ENCODE results near the gene FUZ.

The FUZ gene

DNA sequence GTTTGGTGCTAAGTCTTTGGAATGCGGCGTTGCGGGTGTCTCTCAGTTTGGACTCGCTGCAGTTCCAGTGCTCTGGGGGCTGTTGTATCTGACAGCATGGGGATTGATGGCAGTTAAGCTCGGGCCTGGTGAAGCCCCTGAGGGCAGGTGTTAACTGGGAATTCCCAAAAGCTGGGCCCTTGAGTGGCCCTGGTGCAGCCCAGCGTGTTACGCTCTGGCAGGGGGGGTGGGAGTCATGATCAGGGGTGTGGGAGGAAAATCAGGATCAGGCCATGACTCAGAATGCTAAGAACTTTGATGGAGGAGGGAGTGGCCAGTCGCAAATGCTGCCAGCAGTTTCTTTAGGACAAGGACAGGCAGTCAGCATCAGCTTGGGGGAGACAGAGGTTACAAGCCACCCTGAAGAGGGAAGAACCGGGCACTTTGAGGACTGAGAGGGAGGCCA is 26.7 kb downstream of the FUZ start:
- no peaks in the 10 kb centered on the region for H3K27me3 ChIP-seq (ENCODE audit: control insufficient read depth in 1 of 2, insufficient read depth in 2 of 2, low read length in 2 of 2)
- H3K9ac ChIP-seq (ENCODE audit: low read length) = no peak overlapping the region
- no peak overlapping the region for H3K27ac ChIP-seq (ENCODE audit: low read depth, low read length)
- no peak overlapping the region for H3K4me3 ChIP-seq (ENCODE audit: low read depth in 1 of 2, low read length in 2 of 2)
- H3K9me3 ChIP-seq (ENCODE audit: low read length) = no peaks in the 10 kb centered on the region
- no peaks in the 10 kb centered on the region for H3K4me1 ChIP-seq (ENCODE audit: insufficient read depth, low read length)
- H3K36me3 ChIP-seq (ENCODE audit: insufficient read depth, low read length) = peaks cover 31% of the 10 kb centered on the region

DNA sequence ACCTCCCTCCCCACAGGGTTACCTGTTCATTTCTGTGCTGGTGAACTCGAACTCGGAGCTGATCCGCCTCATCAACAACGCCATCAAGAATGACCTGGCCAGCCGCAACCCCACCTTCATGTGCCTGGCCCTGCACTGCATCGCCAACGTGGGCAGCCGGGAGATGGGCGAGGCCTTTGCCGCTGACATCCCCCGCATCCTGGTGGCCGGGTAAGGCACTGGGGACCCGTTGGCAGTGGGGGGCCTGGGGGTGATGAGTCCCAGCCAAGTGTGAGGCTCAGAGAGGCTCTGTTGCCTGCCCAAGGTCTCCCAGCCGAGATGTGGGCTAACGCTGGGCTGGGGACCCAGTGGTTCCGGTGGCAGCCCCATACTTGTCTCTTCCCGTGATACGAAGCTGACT is 30.6 kb downstream of the FUZ start:
- Histone ChIP-seq H3K9ac (ENCODE audit: low read length) (no peak overlapping the region), H3K4me3 (ENCODE audit: low read depth in 1 of 2, low read length in 2 of 2) (no peak overlapping the region)

DNA sequence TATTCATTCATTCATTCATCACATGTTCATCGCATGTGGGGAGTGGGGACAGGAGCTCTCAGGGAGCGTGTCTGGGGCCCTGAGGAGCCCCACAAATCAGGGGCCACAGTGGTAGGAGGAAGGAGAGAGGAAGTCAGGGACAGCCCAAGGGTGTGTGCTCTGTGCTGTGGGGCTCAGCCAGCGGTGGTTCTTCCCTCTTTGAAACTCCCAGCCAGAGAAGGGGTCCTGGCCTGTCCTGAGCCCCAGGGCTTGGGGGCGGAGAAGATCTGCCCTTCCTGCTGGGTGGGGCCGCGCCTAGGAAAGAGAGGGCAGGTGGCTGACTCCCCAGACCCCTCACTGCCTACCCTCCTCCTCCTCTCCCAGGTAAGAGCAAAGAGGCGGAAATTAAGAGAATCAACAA is 31.7 kb downstream of the FUZ start:
- H3K9me3 ChIP-seq (ENCODE audit: low read length) = no peaks in the 10 kb centered on the region
- H3K36me3 ChIP-seq (ENCODE audit: insufficient read depth, low read length) = peaks cover 22% of the 10 kb centered on the region
- no peaks in the 10 kb centered on the region for H3K4me1 ChIP-seq (ENCODE audit: insufficient read depth, low read length)
- H3K27ac ChIP-seq (ENCODE audit: low read depth, low read length) = peak overlapping the region; percentile 4
- H3K9ac ChIP-seq (ENCODE audit: low read length) = no peak overlapping the region
- H3K4me3 ChIP-seq (ENCODE audit: low read depth in 1 of 2, low read length in 2 of 2) = no peak overlapping the region
- no peaks in the 10 kb centered on the region for H3K27me3 ChIP-seq (ENCODE audit: control insufficient read depth in 1 of 2, insufficient read depth in 2 of 2, low read length in 2 of 2)

More for the DNA sequence above, 30.6 kb downstream of the FUZ start:
- no peaks in the 10 kb centered on the region for H3K4me1 ChIP-seq (ENCODE audit: insufficient read depth, low read length)
- H3K27ac ChIP-seq (ENCODE audit: low read depth, low read length) = no peak overlapping the region
- H3K36me3 ChIP-seq (ENCODE audit: insufficient read depth, low read length) = peaks cover 23% of the 10 kb centered on the region
- no peaks in the 10 kb centered on the region for H3K27me3 ChIP-seq (ENCODE audit: control insufficient read depth in 1 of 2, insufficient read depth in 2 of 2, low read length in 2 of 2)
- no peaks in the 10 kb centered on the region for H3K9me3 ChIP-seq (ENCODE audit: low read length)

DNA sequence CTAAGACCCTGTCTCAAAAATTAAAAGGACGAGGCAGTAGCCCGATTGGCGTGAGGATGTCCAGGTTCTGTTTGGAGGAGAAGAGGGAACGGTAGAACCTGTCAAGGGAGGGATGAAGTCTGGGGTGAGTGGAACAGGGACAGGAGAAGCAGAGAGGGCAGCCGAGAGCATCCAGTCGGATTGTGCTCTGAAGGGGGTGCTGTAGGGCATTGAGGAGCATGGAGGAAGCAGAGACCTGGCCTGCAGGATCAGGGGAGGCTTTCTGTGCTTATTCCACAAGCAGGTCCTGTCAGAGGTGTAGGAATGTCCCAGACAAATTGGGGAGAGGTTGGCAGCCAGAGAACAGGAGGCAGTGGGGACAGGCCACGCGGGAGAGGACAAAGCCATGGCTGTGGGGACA is 32.2 kb downstream of the FUZ start:
- no peak overlapping the region for H3K4me3 ChIP-seq (ENCODE audit: low read depth in 1 of 2, low read length in 2 of 2)
- H3K36me3 ChIP-seq (ENCODE audit: insufficient read depth, low read length) = peaks cover 22% of the 10 kb centered on the region
- H3K9ac ChIP-seq (ENCODE audit: low read length) = no peak overlapping the region
- no peaks in the 10 kb centered on the region for H3K9me3 ChIP-seq (ENCODE audit: low read length)
- H3K27ac ChIP-seq (ENCODE audit: low read depth, low read length) = peak overlapping the region; percentile 4
- H3K27me3 ChIP-seq (ENCODE audit: control insufficient read depth in 1 of 2, insufficient read depth in 2 of 2, low read length in 2 of 2) = no peaks in the 10 kb centered on the region
- H3K4me1 ChIP-seq (ENCODE audit: insufficient read depth, low read length) = no peaks in the 10 kb centered on the region

DNA sequence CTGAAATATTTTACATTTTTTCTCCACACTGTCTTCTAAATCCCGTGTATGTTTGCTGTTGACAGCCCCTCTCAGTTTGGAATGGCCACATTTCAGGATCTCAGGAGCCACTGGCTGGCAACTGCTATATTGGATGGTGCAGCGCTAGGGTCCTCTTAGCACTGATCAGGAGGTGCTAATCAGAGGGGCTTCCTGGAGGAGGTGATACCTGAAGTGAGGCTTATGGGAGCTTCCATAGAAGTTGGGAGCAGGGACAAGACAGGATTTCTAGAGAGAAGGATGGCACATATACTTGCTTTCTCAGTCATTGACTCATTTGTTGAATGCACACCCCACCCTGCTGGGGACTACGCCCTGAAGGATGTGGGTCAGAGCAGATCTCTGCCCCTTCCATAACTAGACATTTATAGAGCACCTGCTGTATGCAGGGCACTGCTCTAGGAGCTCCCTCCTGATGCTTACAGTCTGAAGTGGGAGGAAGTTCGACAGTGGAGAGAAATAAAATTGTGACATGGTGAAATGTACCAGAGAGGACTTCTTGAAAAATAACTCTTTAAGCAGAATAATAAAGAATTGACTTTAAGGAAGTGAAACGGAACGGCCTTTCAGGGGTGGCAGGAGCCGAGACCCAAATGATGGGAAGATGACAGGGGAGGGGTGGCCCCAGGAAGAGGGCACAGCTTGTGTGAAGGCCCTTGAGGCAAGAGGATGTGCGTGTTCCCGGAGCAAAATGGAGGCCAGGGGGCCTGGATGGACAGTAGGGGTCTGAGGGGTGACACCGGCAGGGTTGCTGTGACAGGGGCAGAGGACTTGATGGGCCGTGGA is 33.1 kb downstream of the FUZ start:
- no peaks in the 10 kb centered on the region for H3K4me1 ChIP-seq (ENCODE audit: insufficient read depth, low read length)
- H3K27me3 ChIP-seq (ENCODE audit: control insufficient read depth in 1 of 2, insufficient read depth in 2 of 2, low read length in 2 of 2) = no peaks in the 10 kb centered on the region
- no peak overlapping the region for H3K27ac ChIP-seq (ENCODE audit: low read depth, low read length)
- H3K9me3 ChIP-seq (ENCODE audit: low read length) = no peaks in the 10 kb centered on the region
- no peak overlapping the region for H3K4me3 ChIP-seq (ENCODE audit: low read depth in 1 of 2, low read length in 2 of 2)
- peaks cover 22% of the 10 kb centered on the region for H3K36me3 ChIP-seq (ENCODE audit: insufficient read depth, low read length)
- H3K9ac ChIP-seq (ENCODE audit: low read length) = no peak overlapping the region

DNA sequence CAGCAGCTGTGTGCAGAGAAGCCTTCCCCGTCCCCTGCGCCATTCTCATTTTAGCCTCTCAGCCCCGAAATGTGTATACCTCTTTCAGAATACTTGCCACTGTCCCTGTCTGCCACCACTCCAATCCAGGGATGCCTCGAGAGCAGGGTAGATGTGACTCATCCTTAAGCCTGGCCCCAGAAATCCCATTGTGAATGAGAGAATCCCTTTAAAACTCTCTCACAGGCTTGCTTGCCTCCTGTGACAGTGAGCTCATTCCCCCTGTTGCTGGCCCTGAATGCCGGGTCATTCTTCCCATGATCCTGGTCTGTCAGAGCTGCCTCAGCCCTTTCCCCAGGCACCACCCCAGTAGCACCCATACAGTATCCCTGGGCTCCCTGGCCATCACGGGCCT is 36.7 kb downstream of the FUZ start:
- H3K9ac ChIP-seq (ENCODE audit: low read length) = no peak overlapping the region
- H3K36me3 ChIP-seq (ENCODE audit: insufficient read depth, low read length) = peaks cover 13% of the 10 kb centered on the region
- no peak overlapping the region for H3K27ac ChIP-seq (ENCODE audit: low read depth, low read length)
- no peak overlapping the region for H3K4me3 ChIP-seq (ENCODE audit: low read depth in 1 of 2, low read length in 2 of 2)
- H3K9me3 ChIP-seq (ENCODE audit: low read length) = no peaks in the 10 kb centered on the region
- H3K4me1 ChIP-seq (ENCODE audit: insufficient read depth, low read length) = no peaks in the 10 kb centered on the region
- no peaks in the 10 kb centered on the region for H3K27me3 ChIP-seq (ENCODE audit: control insufficient read depth in 1 of 2, insufficient read depth in 2 of 2, low read length in 2 of 2)

DNA sequence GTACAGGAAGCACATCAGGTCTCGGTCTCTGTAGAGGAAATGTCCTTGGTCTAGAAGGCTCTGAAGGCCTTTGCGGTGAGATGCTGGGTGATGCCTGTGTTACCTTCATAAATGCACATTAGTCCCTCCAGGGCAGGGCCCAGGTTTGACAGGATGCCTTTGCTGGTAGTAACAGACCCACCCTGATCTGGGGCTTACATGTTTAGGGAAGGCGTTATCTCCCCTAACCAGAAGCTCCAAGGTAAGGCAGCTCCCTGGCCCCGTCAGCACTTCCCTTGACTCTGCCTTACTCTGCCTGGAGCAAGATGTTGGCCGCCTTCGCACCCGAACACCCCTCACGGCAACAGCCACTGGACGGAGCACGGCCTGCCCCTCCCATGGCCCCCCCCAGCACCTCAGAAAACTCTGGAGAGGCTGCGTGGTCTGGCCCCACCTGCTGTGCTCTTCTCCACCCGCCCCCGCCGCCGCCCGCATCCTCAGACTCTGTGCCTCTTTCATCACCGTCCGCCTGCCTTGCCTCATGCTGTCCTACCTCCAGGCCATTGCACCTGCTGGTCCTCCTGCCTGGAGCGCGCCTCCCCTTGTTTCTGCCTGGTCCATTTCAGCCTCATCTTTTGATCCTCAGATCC is 37.2 kb downstream of the FUZ start:
- Histone ChIP-seq H3K9me3 (ENCODE audit: low read length) (no peaks in the 10 kb centered on the region), H3K36me3 (ENCODE audit: insufficient read depth, low read length) (peaks cover 13% of the 10 kb centered on the region), H3K27me3 (ENCODE audit: control insufficient read depth in 1 of 2, insufficient read depth in 2 of 2, low read length in 2 of 2) (no peaks in the 10 kb centered on the region), H3K27ac (ENCODE audit: low read depth, low read length) (no peak overlapping the region), H3K4me3 (ENCODE audit: low read depth in 1 of 2, low read length in 2 of 2) (no peak overlapping the region), H3K4me1 (ENCODE audit: insufficient read depth, low read length) (no peaks in the 10 kb centered on the region), H3K9ac (ENCODE audit: low read length) (no peak overlapping the region)

DNA sequence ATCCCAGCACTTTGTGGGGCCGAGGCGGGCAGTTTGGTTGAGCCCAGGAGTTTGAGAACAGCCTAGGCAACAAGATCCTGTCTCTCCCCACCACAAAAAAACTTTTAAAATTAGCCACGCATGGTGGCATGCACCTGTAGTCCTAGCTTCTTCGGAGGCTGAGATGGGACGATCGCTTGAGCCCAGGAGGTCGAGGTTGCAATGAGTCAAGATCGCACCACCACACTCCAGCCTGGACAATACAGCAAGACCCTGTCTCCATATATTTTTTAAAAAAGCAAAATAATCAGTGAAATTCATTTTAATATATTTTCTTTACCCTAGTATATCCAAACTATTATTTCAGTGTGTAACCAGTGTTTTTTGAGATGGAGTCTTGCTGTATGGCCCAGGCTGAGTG is 38.1 kb downstream of the FUZ start:
- no peaks in the 10 kb centered on the region for H3K4me1 ChIP-seq (ENCODE audit: insufficient read depth, low read length)

DNA sequence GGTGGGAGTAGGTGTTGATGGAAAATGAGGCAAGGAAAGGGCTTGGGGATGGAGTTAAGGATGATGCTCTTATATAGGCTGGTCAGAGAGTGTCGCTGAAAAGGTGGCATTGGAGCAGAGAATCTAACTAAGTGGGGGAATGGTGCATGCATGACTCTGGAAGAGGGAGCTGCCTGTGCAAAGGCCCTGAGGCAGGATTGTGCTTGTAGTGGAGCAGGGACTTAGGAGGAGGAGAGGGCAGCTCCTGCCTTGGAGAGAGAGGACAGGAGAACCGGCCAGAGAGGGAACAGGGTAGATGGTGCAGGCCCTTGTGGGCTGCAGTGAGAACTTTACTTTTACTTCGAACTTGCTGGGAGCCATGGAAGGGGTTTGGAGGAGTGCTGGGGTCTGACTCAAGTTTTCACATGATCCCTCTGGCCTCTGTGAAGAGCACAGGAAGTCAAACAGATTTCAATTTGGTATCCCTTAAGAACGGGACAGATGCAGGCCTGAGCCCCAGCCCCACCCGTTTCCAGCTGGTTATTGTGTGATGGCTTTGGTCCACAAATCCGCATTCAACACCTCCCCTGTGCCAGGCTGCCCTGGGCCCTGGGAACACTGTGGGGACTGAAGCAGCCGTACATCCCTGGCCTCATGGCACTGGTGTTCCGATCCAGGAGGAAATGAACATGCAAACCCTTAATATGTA is 39.3 kb downstream of the FUZ start:
- Histone ChIP-seq H3K27ac (ENCODE audit: low read depth, low read length) (no peak overlapping the region), H3K9ac (ENCODE audit: low read length) (no peak overlapping the region), H3K4me1 (ENCODE audit: insufficient read depth, low read length) (peaks cover 5% of the 10 kb centered on the region), H3K9me3 (ENCODE audit: low read length) (no peaks in the 10 kb centered on the region), H3K4me3 (ENCODE audit: low read depth in 1 of 2, low read length in 2 of 2) (no peak overlapping the region), H3K36me3 (ENCODE audit: insufficient read depth, low read length) (peaks cover 8% of the 10 kb centered on the region), H3K27me3 (ENCODE audit: control insufficient read depth in 1 of 2, insufficient read depth in 2 of 2, low read length in 2 of 2) (no peaks in the 10 kb centered on the region)

More for the DNA sequence above, 38.1 kb downstream of the FUZ start:
- Histone ChIP-seq H3K9ac (ENCODE audit: low read length) (no peak overlapping the region), H3K36me3 (ENCODE audit: insufficient read depth, low read length) (peaks cover 12% of the 10 kb centered on the region), H3K9me3 (ENCODE audit: low read length) (no peaks in the 10 kb centered on the region), H3K27me3 (ENCODE audit: control insufficient read depth in 1 of 2, insufficient read depth in 2 of 2, low read length in 2 of 2) (no peaks in the 10 kb centered on the region), H3K4me3 (ENCODE audit: low read depth in 1 of 2, low read length in 2 of 2) (no peak overlapping the region), H3K27ac (ENCODE audit: low read depth, low read length) (no peak overlapping the region)

DNA sequence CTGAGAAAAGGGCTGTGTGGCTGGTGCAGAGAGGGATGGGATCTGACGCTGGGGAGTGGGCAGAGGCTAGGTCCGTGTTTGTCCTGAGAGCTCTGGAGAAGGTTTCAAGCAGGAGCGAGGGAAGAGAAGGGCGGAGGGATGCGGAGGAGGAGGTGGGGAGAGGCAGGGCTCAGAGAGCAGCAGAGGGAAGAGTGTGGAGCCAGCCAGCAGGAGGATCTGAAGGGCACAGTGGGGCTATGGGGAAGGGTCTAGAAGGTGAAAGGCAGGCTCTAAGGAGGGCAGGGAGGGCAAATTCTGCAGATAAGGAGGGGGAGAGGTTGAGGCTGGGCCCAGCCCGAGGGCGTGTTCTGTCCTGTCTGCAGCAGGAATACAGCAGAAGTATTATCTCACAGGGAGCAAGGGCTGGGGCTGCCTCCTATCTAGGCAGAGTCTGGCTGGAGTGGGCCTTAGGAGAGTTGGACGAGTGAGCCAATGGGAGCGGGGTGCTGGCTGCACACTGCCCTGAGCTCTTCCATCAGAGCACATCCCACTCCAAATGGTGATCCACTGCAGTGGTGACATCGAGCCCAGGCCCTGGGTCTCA is 40.2 kb downstream of the FUZ start:
- Histone ChIP-seq H3K27ac (ENCODE audit: low read depth, low read length) (no peak overlapping the region), H3K9ac (ENCODE audit: low read length) (no peak overlapping the region), H3K27me3 (ENCODE audit: control insufficient read depth in 1 of 2, insufficient read depth in 2 of 2, low read length in 2 of 2) (no peaks in the 10 kb centered on the region), H3K9me3 (ENCODE audit: low read length) (no peaks in the 10 kb centered on the region), H3K4me1 (ENCODE audit: insufficient read depth, low read length) (peaks cover 13% of the 10 kb centered on the region), H3K36me3 (ENCODE audit: insufficient read depth, low read length) (peaks cover 8% of the 10 kb centered on the region), H3K4me3 (ENCODE audit: low read depth in 1 of 2, low read length in 2 of 2) (no peak overlapping the region)

DNA sequence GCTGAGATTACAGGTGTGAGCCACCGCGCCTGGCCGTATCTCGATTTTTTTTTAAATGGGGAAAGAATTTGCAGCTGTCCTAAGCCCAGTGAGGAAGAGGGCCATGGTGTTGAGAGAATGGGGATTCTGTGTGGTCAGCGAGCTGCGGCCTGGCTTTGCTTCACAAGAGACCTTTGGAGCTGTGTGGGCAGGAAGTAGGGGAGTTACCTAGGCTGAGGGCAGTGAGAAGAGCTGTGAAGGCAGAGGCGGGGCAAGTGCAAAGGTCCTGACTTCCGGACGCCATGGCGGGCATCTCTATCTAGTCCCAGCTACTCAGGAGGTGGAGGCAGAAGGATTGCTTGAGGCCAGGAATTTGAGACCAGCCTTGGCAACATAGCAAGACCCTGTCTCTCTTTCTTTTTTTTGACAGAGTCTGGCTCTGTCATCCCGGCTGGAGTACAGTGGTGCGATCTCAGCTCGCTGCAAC is 41.4 kb downstream of the FUZ start:
- Histone ChIP-seq H3K9me3 (ENCODE audit: low read length) (no peaks in the 10 kb centered on the region), H3K4me1 (ENCODE audit: insufficient read depth, low read length) (peaks cover 19% of the 10 kb centered on the region), H3K4me3 (ENCODE audit: low read depth in 1 of 2, low read length in 2 of 2) (no peak overlapping the region), H3K9ac (ENCODE audit: low read length) (no peak overlapping the region), H3K27me3 (ENCODE audit: control insufficient read depth in 1 of 2, insufficient read depth in 2 of 2, low read length in 2 of 2) (no peaks in the 10 kb centered on the region), H3K36me3 (ENCODE audit: insufficient read depth, low read length) (peaks cover 8% of the 10 kb centered on the region), H3K27ac (ENCODE audit: low read depth, low read length) (no peak overlapping the region)
